K562 (cell line): Measurements from ENCODE around the gene HES5. TPM values are rescaled to one million over a fixed set of nuclear protein-coding genes. Genes with fewer than 3 reads are reported as not detected.
A peak's percentile ranks its signal among the peaks of the same experiment; 100 is the strongest.

Experiments
- ATAC-seq: fragments of 200-7000 bp; cut with Tn5 transposase; 3 replicates; pipeline ENCODE4 v1.9.1; 2020; ENCODE audit warnings: moderate library complexity
- BruUV-seq: library from RNA; stranded (reverse); fragments of 400-500 nt; replicated peaks from 2 replicates; lab custom pipeline; 2021; lab: Mats Ljungman, UMichigan
- CTCF ChIA-PET: fragments of 300-600 bp; formaldehyde crosslinking; extraction: SDS; loops from one replicate; lab custom pipeline; 2021; ENCODE audit warnings: low intra/inter-chr PET ratio; lab: Yijun Ruan, JAX
- POLR2A ChIA-PET: fragments of 300-600, 350-650 bp; sonication (Branson Sonifier 250); formaldehyde crosslinking; extraction: SDS; loops from one replicate; lab custom pipeline; 2021; ENCODE audit warnings: antibody characterized with exemption, inconsistent platforms; lab: Yijun Ruan, JAX
- DNase-seq, 4 experiments: peaks; one replicate each; pipeline versions ENCODE4 v3.0.0 to v3.0.0-alpha.2; 2011 to 2018; ENCODE audit warnings: low spot score in 3 of 4, mixed read lengths in 3 of 4; ENCODE audit errors: extremely low read depth in 1 of 4
- FAIRE-seq: peaks from 2 replicates; lab custom pipeline; 2011; peaks lifted over from hg19 to GRCh38; lab: Jason Lieb, UNC
- H2AFZ ChIP-seq: 2 replicates; pipeline ENCODE4 v1.6.0; 2011; ENCODE audit warnings: low read depth, low read length, control low read depth, inconsistent platforms
- H3K27ac ChIP-seq: fragments of 200-600 bp; 3 replicates; pipeline ENCODE4 v1.8.0; 2011; ENCODE audit warnings: low read depth, mild to moderate bottlenecking, control low read depth, inconsistent platforms, low read length, moderate library complexity, mixed read lengths; ENCODE audit errors: extremely low read depth
- H3K27me3 ChIP-seq, 2 experiments: fragments of 300-600 bp in 1 of 2; 2 replicates in 1 of 2; 3 replicates in 1 of 2; pipeline versions ENCODE4 v1.6.0 to v1.8.0; 2011; ENCODE audit warnings: inconsistent platforms in 2 of 2, low read length in 2 of 2, mild to moderate bottlenecking in 1 of 2, mixed read lengths in 1 of 2, moderate library complexity in 1 of 2; ENCODE audit not compliant: control insufficient read depth in 2 of 2, insufficient read depth in 2 of 2
- H3K36me3 ChIP-seq: fragments of 300-600 bp; 3 replicates; pipeline ENCODE4 v1.8.0; 2011; ENCODE audit warnings: mild to moderate bottlenecking, low read length, inconsistent platforms; ENCODE audit not compliant: control insufficient read depth, insufficient read depth
- H3K4me1 ChIP-seq, 2 experiments: fragments of 200-600 bp in 1 of 2; replicated peaks in 1 of 2; 2 replicates in 1 of 2; 3 replicates in 1 of 2; pipeline versions ENCODE4 v1.5.1 to v1.8.0; 2011; ENCODE audit warnings: inconsistent platforms in 2 of 2, low read length in 2 of 2, mild to moderate bottlenecking in 1 of 2, mixed read lengths in 1 of 2, moderate library complexity in 1 of 2; ENCODE audit not compliant: control insufficient read depth in 2 of 2, insufficient read depth in 2 of 2
- H3K4me2 ChIP-seq: 2 replicates; pipeline ENCODE4 v1.6.1; 2011; ENCODE audit warnings: low read length, control low read depth, inconsistent platforms, mixed read lengths; ENCODE audit not compliant: insufficient read depth
- H3K4me3 ChIP-seq: fragments of 200-600 bp; sonication (generic), shearing (Covaris generic); 2 replicates; pipeline ENCODE4 v1.5.1; 2016; ENCODE audit warnings: control low read depth, inconsistent platforms
- H3K79me2 ChIP-seq: fragments of 200-600 bp; 3 replicates; pipeline ENCODE4 v1.8.0; 2011; ENCODE audit warnings: low read length, inconsistent platforms; ENCODE audit not compliant: control insufficient read depth, insufficient read depth
- H3K9ac ChIP-seq, 2 experiments: 2 replicates each; pipeline versions ENCODE4 v1.6.0 to v1.6.1; 2011; ENCODE audit warnings: low read depth in 2 of 2, low read length in 2 of 2, control low read depth in 1 of 2, inconsistent platforms in 1 of 2, mild to moderate bottlenecking in 1 of 2, mixed read lengths in 1 of 2; ENCODE audit not compliant: insufficient read depth in 1 of 2
- H3K9me1 ChIP-seq: one replicate; pipeline ENCODE4 v1.6.0; 2011; ENCODE audit warnings: inconsistent platforms, mild to moderate bottlenecking, low read length, moderate library complexity; ENCODE audit not compliant: control insufficient read depth, insufficient read depth
- H3K9me3 ChIP-seq: replicated peaks from 2 replicates; pipeline ENCODE4 v1.5.1; 2011; ENCODE audit warnings: low read depth, low read length, inconsistent platforms; ENCODE audit not compliant: control insufficient read depth, insufficient read depth
- H4K20me1 ChIP-seq: replicated peaks from 2 replicates; pipeline ENCODE4 v1.6.1; 2011; ENCODE audit warnings: low read length, inconsistent platforms, mixed read lengths; ENCODE audit not compliant: control insufficient read depth, insufficient read depth
- GTF2F1 ChIP-seq: IDR thresholded peaks from 2 replicates; pipeline ENCODE4 v1.6.1; 2011; ENCODE audit warnings: low read depth, low read length, improper control_type of control experiment
- RBBP5 ChIP-seq: fragments of 200-600 bp; sonication (generic); IDR thresholded peaks from 2 replicates; pipeline ENCODE4 v1.6.1; 2012; ENCODE audit warnings: borderline replicate concordance, mild to moderate bottlenecking, low read length, control low read depth, inconsistent platforms; ENCODE audit not compliant: insufficient read depth, poor library complexity, severe bottlenecking
- TARDBP ChIP-seq: fragments of 450-650 bp; IDR thresholded peaks from 2 replicates; pipeline ENCODE4 v1.6.1; 2016
- TOE1 ChIP-seq, 2 experiments: fragments of 450-650 bp in 1 of 2; sonication (generic) in 1 of 2; formaldehyde crosslinking in 1 of 2; IDR thresholded peaks; 2 replicates each; pipeline versions ENCODE4 v1.7.1 to v1.8.0; 2016 to 2022; ENCODE audit warnings: borderline replicate concordance in 2 of 2, mild to moderate bottlenecking in 2 of 2, antibody characterized with exemption in 1 of 2, inconsistent platforms in 1 of 2, low read depth in 1 of 2, missing genetic modification reagents in 1 of 2, moderate library complexity in 1 of 2
- ZNF318 ChIP-seq, 2 experiments: fragments of 450-650 bp; IDR thresholded peaks; 2 replicates each; pipeline ENCODE4 v1.6.1; 2016; ENCODE audit warnings: mild to moderate bottlenecking in 2 of 2, borderline replicate concordance in 1 of 2, low read depth in 1 of 2, moderate library complexity in 1 of 2
- ZNF592 ChIP-seq: fragments of 450-650 bp; IDR thresholded peaks from 2 replicates; pipeline ENCODE4 v1.6.1; 2017; ENCODE audit warnings: antibody characterized with exemption, mild to moderate bottlenecking
- WGBS: fragments of 100-300 bp; shearing (Covaris generic); methylation state at CpG from one replicate; pipeline ENCODE4 v1.1.6; 2016; ENCODE audit warnings: low coverage, mixed read lengths; ENCODE audit not compliant: insufficient coverage; ENCODE audit errors: missing lambda C conversion rate; 5-methylcytosine and 5-hydroxymethylcytosine counted together
- in situ Hi-C: fragments of 300-500 bp; cut with MboI; formaldehyde crosslinking; loops from 4 replicates; pipeline ENCODE4 v1.15.0; 2018; ENCODE audit warnings: inconsistent platforms, mixed read lengths
- intact Hi-C: fragments of 100-400 bp; cut with micrococcal nuclease; formaldehyde crosslinking; loops from 2 replicates; pipeline ENCODE4 v1.14.2; 2022
- polyA plus RNA-seq, 8 experiments: library from polyadenylated mRNA; depleted of rRNA in 4 of 8; stranded (reverse) in 5 of 8; unstranded in 3 of 8; fragments of >200 nt; fragmentation: Nextera tagmentation in 2 of 8; fragmentation: Illumina TruSeq in 1 of 8; extraction: Ambion mirVana in 2 of 8; extraction: Trizol in 1 of 8; gene quantifications; 2 replicates each; pipeline versions ENCODE4 v1.2.1 to v1.2.3, GENCODE V29; 2011 to 2014; ENCODE audit warnings: inconsistent platforms in 1 of 8, missing spikeins in 1 of 8
- total RNA-seq, 7 experiments: library from RNA; depleted of rRNA in 6 of 7; stranded (reverse); fragments of >200 nt in 6 of 7; fragmentation: Illumina TruSeq in 2 of 7; extraction: Trizol in 2 of 7; gene quantifications; 2 replicates each; pipeline versions ENCODE4 v1.2.1 to v1.2.3, GENCODE V29; 2011 to 2021; ENCODE audit warnings: low replicate concordance in 1 of 7

The HES5 gene
- total and polyA plus RNA-seq, 9 of the 15 experiments (the other 6 are each of a cell fraction or from before 2014, with no cell fraction given) = not detected

- ChIA-PET POLR2A (interaction anchor here (0.6 to 1.7 kb wide), 11 partner anchors 13 to 357 kb away, joined by 3 to 6 read pairs (median 3); partner anchors contain the start of gene PANK4), CTCF (interaction anchor here (3.0 kb wide), 1 partner anchor 132 kb away, joined by 36 read pairs; the partner anchor contains the start of gene PEX10)
- peaks cover 72 to 90% of the 10 kb centered on the region in 2 experiments for H3K4me1 ChIP-seq
- H3K27ac ChIP-seq = peak overlapping the region; percentile 79
- peak overlapping the region; percentile 66 to 90 for H3K9ac ChIP-seq
- peak overlapping the region; percentile 83 for H2AFZ ChIP-seq
- DNase-seq (peak; percentile 96 to 99 (median 98)), FAIRE-seq (peak; percentile 89), ATAC-seq (peak; percentile 73)
- H3K4me3 ChIP-seq = peak overlapping the region; percentile 62
- H4K20me1 ChIP-seq = no peaks in the 10 kb centered on the region; the same call in 1 of the 2 replicates
- BruUV-seq = no TSS peak
- no peaks in the 10 kb centered on the region for H3K9me3 ChIP-seq
- H3K27me3 ChIP-seq = no peaks in the 10 kb centered on the region
- under 1% methylated on average over 27 of the region's 43 CpGs for WGBS
- H3K4me2 ChIP-seq = peak overlapping the region; percentile 87
- in situ Hi-C loops = loop anchor here (25.0 kb wide), 1 partner anchor 359 kb away; the partner anchor contains the start of gene FAAP20
- intact Hi-C loops = loop anchor here (1.0 to 10.0 kb wide), 4 partner anchors 20 to 351 kb away; partner anchors contain the start of genes FAAP20, PANK4 and PRXL2B
- peaks cover 7% of the 10 kb centered on the region for H3K9me1 ChIP-seq
- H3K79me2 ChIP-seq = peaks cover 9% of the 10 kb centered on the region; the same call in 1 of the 3 replicates
- no peaks in the 10 kb centered on the region for H3K36me3 ChIP-seq
- TF ChIP-seq TARDBP = no peak
- no peak for TF ChIP-seq RBBP5
- TF ChIP-seq ZNF592 = 0 out of 2 replicates have a peak, but pooled peaks have one; percentile 51
- no peak for TF ChIP-seq GTF2F1
- TF ChIP-seq ZNF318 (IDR thresholded peaks at IDR 0.05; ENCODE audit: borderline replicate concordance in 1 of 2, low read depth in 1 of 2) = no peak
- peak; percentile 90 for TF ChIP-seq TOE1 (IDR thresholded peaks at IDR 0.05; ENCODE audit: borderline replicate concordance)
- no peak for TF ChIP-seq TOE1 (CRISPR knock-in tag; IDR thresholded peaks at IDR 0.05; ENCODE audit: borderline replicate concordance, low read depth)
Observed at GRCh38 chr1:2545754-2546514, 15.9 kb upstream of the HES5 start.
